Stimulated activated CD8-positive, alpha-beta memory T cell treated with anti-CD3 and anti-CD28 coated beads, Interleukin-7, amount 100 ng/mL, for 24 hours (primary cell): ENCODE measurements around the gene NUAK1.

Source experiments
- DNase-seq: peaks from one replicate; pipeline ENCODE4 v3.0.0-alpha.2; 2020; ENCODE audit warnings: low read depth

NUAK1 gene

DNA sequence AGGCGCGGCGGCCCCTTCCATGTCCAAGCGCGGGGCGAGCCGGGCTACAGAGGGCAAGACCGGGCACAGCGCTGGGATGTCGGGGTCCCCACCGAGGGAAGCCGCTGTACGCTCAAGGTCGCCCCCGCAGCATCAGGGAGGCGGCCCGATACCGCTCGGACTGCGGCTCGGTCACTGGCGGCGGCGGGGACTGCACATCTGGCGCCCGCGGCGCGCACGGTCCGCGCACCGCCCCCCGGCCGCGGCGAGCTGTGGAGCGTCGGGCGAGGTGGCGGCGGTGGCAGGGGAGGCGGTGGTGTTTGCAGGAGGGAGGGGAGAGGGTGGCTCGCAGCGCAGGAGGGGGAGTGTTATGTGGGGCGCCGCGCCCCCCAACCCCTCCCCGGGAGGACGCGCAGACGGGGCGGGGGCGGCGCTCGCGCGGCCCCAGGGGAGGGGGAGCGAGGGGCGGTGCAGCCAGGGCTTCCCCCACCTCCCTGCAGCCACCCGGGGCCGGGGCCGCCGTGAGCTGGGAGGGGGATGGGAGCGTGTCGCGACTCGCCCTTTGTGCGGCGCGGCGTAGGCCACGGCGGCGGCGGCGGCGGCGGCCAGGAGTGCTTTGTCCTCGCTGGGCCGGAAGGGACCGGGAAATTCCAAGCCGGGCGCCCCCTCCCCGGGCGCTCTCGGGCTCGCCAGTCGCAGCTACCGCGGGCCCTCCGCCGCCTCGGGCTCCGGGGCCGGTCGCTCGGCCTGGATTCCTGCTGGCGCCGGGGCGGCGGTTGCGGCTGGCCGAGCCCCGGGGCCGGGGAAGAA is at the start of gene NUAK1:
Gene NUAK1 (minus strand): TSS at position 322 of the 789 bp plus-strand sequence. CDS start 301 bp downstream, at position 21.
- no peak for DNase-seq

DNA sequence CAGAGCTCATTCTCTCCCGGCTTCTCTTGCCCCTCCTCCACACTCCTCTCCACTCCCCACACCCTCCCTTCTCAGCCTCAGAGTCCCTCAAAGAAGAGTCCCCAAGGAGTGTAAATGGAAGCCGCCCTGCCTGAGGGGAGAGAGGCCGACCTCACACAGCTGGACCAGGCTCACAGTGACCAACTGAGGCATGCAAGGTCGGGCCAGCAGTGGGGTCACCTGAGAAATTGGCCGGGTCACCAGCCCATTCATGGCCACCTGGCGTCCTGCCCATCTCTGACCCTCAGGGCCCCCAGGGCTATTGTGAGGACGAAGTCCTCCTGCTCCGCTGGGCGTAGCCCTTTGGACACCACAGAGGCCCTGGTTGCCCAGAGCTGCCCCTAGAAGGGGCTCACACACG is 49.5 kb upstream of the NUAK1 start:
- DNase-seq = no peak

DNA sequence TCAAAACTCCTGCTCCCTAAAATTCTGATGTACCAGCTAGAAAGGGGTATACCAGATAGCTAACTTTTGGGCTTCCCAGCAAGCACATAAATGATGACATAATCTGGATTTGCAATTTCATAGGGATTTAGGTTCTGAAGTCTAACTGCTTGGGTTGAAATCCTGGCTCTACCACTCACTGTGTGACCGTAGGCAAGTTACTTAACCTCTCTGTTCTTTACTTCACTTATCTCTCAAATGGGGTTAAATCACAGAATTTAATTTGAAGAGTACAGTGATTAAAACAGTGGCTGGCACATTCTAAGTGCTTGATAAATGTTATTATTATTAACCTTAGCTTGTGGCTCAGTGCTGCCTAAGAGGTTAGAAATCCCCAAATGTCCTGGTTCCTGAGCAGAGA is 49.1 kb upstream of the NUAK1 start:
- no peak for DNase-seq

DNA sequence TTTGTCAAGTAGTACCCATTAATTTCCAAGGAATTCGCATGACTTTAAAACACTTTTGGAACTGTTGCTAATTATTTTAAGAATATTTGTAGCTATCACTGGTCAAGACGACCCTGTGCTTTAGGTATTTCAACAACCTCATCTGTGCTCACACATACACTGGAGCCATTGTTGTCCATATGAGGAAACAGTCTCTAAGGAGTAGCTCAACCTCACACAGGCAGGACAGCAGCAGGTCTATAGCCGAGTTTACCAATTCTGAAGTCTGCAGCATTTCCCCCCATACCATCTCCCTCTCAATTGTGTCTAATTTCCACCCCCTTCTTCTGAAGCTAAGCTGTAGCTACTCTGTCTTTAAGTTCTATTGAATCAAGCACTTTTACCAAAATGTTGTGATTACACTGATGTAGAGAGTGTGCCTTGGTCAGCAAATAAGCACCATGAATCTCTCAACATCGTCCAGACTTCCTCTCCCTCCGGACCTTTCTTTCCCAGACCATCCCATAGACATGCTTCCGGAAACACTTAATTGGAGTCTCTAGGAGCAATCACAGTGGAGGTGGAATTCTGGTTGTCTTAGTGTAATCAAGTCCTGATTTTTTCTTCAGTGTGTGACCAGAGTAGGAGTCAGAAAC is 48.5 kb upstream of the NUAK1 start:
- no peak for DNase-seq

DNA sequence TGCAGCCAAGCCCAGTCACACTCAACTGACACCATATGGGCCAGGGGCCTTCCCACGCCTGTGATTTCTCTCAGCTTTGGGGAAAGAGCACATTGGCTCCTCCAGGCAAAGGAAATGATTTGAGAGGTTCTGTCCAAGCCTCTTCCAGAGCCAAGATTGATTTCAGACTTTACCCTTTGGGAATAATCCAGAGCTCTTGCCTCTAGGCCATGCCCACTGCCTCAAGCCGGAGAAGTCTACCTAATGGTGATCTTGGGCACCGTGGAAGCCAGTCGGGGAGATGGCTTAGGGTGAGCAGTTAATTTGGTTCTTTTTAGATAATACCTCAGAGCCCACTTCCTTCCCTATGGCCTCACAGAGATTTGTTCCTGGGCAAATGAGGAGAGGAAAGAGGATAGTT is 45.0 kb upstream of the NUAK1 start:
- no peak for DNase-seq

DNA sequence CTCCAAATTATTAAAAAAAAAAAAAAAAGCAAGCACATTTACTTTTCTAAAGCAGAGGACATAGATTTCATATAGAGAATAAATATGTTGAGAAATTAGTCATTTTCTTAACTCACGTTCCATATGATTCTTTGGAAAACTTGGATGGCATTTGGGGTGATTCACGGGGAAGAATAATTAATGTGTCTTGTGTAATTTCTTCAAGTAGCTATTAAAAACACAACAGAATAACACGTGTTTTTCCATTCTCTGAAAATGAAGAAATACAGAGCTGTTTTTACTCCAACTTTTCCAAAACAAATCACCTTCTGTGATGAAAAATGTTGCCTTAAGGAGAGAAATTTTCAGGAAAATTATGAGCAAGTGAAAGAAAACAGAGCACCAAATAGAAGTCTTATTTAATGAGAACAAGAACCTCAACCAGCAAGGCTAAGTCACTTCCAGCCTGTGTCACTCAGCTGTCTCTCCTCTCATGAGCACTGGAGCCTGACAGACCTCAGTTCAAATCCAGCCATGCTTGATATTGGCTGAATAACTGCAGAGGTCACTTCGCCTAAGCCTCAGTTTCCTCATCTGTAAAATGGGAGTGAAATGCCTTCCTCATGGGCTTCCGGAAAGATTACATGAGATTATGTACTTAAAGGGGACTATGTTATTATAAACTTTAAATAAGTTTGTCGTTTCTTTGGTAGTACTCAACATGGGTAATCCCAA is 42.8 kb upstream of the NUAK1 start:
- no peak for DNase-seq

DNA sequence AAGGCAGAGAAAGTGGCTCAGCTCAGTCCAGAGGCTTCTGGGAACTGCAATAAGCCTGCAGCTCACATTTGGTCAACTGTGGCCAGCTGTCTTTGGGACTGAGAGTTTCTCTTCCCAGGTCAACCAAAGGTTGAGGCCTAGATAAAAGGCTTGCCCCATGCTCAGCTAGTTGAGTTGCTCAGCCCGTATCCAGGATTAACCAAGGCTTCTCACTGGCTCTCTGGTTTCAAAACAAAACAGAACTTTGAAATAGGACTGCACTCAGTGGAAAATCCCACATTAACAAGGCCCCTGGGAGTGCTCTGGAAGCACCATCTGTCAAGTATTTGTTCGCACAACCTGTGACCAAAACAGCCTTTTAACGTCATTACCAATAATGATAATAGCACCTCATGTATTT is 40.3 kb upstream of the NUAK1 start:
- no peak for DNase-seq

DNA sequence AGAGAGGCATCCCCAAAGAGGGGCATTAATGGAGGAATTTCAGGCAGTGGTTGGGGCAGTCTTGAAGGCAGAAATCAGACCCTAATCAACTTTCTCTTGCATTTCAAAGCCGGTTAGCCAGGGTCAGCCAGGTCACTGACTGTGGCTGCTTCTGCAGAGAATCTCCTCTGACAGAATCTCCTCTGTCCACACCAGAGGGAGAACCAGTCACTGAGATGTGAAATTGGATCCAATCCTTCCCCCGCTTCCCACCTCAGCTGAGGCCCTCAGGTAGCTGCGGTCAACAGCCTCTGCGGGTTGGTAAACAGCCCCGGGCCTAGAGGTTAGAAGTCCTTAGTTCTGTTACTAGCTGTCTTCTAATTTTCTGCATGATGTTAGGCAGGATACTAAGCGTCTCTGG is 39.8 kb upstream of the NUAK1 start:
- DNase-seq = no peak

DNA sequence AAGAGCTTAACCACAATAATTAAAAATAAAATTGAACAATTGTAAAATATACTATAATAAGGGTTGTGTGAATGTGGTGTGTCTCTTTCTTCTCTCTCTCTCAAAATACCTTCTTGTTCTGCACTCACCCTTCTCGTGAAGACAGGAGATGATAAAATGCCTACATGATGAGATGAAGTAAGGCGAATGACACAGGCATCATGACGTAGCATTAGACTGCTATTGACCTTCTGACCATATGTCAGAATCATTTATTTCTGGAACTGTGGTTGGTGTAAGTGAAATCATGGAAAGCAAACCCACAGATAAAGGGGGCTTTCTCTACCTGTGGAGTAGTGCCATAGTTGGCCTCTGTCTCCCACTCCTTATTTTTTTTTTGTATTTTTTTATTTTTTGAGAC is 37.8 kb upstream of the NUAK1 start:
- no peak for DNase-seq

DNA sequence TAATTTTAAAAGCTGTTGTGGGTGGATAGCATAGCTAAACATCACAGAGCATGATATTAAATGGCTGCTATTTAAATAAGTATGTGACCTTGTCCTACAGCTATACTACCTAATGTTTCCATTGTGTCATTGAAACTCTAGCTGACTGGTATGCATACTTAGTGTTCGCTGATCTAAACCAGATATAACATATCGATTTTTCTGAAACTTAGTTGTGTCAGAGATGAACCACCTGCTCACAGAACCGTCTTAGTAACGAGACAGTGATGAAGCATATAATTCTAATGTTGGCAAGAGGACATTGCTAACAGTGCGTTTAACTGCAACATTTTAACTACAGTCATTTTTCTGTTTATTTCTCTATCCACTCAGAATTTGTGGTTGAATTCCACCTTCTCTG is 36.1 kb upstream of the NUAK1 start:
- no peak for DNase-seq

DNA sequence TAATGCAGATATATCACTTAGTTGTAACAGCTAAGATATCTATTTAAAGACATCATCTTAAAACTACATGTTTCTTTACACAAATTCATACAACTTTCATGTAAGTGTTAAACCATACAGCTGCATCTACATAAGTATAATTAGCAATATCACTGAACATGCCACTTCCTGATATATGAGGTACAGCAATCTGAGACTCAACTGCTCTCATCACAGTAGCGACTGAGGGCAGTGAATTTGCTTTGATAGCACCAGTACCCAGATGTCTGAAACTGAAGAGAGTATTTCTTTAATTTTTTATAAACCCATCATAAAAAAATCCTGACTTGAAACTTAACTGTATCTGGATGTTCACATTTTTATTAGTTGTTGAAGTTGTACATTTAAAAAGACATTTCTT is 34.7 kb upstream of the NUAK1 start:
- DNase-seq = no peak

DNA sequence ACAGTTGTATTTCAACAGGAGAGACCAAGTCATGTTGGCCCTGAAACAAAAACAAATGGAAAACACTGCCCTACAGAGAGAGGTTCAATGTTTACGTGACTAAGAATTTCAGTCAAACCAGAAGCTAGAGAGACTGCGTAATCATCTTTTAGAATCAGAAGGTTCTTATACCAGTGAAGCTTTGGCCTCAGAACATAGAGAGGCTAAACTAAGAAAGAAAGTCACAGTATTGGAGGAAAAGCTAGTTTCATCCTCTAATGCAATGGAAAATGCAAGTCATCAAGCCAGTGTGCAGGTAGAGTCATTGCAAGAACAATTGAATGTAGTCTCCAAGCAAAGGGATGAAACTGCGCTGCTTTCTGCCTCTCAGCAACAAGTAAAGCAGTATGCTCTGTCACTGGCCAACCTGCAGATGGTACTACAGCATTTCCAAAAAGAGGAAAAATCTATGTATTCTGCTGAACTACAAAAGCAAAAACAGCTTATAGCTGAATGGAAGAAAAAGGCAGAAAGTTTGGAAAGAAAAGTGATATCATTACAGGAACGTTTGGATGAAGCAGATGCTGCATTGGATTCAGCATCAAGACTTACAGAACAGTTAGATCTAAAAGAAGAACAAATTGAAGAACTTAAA is 32.5 kb upstream of the NUAK1 start:
- no peak for DNase-seq

DNA sequence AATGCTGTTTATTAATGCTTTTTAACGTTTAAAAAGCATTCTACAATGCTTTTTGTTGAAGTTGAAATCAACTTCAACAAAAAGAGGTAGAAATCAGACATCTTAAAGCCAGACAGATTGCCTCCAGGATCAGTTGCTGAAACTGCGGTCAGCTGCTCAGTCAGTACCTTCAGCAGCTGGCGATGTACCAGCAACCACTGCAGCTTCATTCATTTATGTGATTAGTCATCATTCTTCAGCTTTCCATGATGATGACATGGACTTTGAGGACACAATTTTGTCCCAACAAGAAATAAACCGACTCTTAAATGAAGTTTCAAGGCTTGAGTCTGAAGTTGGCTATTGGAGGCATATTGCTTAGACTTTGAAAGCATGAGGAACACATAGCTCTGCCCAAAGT is 31.5 kb upstream of the NUAK1 start:
- no peak for DNase-seq

DNA sequence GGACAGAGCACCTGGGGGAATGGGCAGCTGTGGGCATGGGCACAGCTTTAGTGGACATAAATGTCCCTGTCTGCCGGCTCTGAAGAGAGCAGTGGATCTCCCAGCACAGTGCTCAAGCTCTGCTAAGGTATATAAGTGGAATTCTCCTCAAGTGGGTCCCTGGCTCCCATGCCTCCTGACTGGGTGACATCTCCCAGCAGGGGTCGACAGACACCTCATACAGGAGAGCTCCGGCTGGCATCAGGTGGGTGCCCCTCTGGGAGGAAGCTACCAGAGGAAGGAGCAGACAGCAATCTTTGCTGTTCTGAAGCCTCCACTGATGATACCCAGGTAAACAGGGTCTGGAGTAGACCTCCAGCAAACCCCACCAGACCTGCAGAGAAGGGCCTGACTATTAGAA is 25.0 kb upstream of the NUAK1 start:
- DNase-seq = no peak

DNA sequence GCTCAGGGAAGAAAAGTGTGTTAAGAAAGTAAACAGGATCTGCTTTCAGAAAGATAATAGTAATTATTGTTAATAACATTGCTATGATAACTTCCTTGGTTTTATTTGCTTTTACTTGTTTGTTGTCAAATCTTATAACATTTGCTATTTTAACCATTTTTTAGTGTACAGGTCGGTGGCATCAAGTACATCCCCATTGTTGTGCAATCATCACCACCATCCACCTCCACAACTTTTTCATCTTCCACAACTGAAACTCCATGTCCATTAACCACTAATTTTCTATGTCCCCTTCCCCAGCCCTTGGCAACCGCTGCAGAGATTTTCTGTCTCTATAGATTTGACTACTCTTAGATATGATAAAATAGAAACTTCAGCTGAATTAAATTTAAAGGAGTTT is 22.7 kb upstream of the NUAK1 start:
- no peak for DNase-seq

DNA sequence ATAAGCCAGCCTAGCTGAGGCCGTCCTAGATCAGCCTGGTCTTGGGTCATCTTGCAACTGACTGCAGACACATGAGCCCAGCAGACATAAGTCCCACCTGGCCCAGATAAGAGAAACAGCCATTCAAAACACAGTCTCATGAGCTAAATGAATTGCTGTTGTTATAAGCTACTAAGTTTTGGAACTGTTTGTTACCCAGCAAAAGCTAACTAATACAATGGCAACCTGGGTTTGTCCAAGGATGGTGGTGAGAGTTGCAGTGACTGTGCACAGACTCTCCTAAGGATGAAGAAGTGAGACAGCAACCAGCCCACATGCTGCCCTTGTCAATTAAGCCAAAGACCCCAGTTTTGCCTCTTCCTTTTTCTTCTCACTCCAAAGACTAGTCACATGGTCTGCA is 22.2 kb upstream of the NUAK1 start:
- DNase-seq = no peak

DNA sequence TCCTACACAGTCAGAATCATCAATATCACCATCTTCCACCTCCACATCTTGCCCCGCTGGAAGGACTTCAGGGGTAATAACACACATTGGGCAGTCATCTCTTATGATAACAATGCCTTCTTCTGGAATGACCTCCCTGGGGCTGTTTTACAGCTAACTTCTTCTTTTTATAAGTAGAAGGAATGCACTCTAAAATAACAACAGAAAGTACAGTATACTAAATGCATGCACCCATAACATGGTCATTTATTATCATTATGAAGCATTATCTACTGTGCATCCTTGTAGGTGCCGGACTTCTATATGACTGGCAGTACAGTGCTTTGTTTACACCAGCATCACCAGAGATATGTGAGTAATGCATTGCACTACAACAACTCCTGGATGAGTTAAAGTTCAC is 19.0 kb upstream of the NUAK1 start:
- no peak for DNase-seq

DNA sequence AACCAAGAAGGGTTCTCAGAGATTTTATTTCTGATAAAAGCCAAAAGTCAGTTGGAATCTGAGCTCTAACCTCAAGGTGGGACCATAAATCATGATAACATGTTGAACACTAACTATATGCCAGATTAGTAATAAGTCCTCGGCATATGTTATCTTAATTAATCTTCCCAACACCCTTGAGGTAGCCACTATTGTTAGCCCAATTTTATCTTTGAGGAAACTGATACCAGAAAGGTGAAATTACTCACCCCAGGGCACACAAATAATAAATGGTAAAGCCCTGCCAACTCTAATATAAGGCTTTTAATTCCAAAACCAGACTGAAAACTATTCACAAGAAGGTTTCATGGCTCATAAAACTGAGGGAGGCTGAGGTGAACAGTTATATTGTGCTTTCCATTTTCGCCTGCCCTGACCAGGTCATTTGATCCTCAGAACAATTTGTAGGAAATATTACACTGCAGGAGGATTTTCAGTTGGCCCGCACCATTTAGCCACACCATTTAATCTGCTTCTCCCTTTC is 16.1 kb upstream of the NUAK1 start:
- no peak for DNase-seq

DNA sequence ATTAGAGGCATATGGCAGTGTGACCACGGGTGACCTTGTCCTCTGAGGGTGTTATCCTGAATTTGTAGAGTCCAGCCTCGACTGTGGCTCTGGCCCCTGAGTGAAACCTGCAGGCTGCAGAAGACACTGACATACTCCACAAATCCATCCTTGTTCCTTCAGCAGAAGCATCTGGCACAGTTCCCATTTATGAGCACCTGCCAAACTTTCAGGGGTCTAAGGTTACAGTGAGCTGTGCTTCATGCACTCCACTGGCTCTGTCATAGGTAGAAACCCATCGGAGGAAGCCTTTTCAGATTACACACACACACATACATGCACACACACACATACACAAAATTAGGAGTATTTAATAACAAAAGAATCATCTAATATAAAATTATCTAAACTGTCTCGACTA is 13.6 kb upstream of the NUAK1 start:
- DNase-seq = no peak

DNA sequence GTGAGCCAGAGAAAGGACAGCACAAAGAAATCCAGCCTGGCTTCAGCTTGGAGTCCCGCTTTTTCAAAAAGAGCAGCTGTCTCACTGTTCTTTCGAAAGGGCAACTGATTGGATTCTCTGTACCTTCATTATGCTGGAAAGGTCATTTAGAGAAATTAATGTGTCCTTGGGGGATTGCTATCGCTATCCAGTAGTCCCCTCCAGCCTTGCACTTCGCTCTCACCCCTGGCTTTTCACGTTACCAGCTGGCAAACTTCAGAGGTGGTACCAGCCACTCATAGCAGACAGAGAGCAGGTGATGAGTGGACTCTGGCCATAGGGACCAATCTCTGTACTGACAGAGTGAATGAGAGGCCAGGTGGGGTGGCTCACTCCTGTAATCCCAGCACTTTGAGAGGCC is 11.8 kb upstream of the NUAK1 start:
- no peak for DNase-seq

DNA sequence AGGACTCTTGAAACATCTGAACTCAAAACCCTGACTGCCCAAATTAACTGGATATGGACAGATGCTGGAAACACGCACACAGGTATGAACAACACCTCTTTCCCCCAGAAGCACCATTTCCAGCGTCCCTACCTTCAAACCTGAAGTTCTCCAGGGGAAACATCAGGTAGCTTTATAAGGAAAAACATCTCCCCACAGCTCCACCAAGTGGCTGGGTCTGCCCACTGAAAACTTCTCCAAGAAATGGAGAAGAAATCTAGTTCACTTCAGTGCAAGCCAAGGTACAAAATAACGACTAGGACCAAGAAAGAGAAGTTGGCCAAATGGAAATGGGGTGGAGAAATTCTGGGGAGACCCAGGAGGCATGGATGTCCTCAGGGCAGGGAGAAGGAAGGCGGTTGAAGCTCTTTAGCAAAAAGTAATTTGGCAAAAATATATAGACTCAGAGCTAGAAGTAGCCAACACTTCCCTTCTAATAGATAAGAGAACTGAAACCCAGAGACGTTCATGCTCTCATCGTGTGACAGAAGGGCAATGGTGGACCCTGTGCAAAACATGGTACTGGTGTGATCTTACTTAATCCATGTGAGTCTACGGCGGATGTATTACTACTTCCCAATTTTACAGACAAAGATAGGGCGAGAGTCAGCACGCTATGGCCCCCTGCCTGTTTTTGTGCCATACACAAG is 10.5 kb upstream of the NUAK1 start:
- no peak for DNase-seq

DNA sequence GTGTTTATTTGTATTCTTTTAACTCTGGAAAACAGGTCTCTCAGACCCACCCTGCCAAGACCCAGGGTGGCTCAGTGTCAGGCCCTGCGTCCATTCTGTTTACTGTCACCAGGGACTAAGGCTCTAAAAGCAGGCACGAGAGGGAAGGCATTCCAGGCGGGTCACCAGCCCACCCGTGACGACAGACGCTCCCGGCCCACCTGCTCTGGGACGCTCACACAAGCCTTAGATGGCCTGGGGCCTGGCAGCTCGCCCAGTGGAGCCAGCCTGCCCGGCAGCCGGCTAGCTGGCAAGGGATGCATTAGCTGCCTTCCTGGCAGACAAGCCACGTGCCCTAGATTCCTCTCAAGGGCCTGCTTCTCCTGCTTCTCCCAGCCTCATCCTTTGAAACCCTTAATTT is 9.2 kb upstream of the NUAK1 start:
- no peak for DNase-seq
